Fibroblast of lung (primary cell): Measurements from ENCODE around the gene BUD13. TPM values are rescaled to one million over a fixed set of nuclear protein-coding genes. Genes with fewer than 3 reads are reported as not detected.

Source experiments
- DNase-seq, 2 donors: peaks; one replicate each; pipeline versions ENCODE4 v3.0.0 to v3.0.0-alpha.2; 2010; ENCODE audit warnings: low read depth in 2 of 2
- H2AFZ ChIP-seq: 2 replicates; pipeline ENCODE4 v1.5.1; 2012; ENCODE audit warnings: low read length, control low read depth, inconsistent platforms
- H3K27ac ChIP-seq: 2 replicates; pipeline ENCODE4 v1.5.1; 2011; ENCODE audit warnings: low read length, control low read depth; ENCODE audit not compliant: insufficient read depth
- H3K27me3 ChIP-seq: 2 replicates; pipeline ENCODE4 v1.5.1; 2011; ENCODE audit warnings: mild to moderate bottlenecking, low read length; ENCODE audit not compliant: control insufficient read depth, insufficient read depth
- H3K36me3 ChIP-seq: 2 replicates; pipeline ENCODE4 v1.5.1; 2011; ENCODE audit warnings: low read length; ENCODE audit not compliant: control insufficient read depth, insufficient read depth
- H3K4me1 ChIP-seq: 2 replicates; pipeline ENCODE4 v1.5.1; 2011; ENCODE audit warnings: low read length; ENCODE audit not compliant: control insufficient read depth, insufficient read depth; ENCODE audit errors: extremely low read depth
- H3K4me2 ChIP-seq: 2 replicates; pipeline ENCODE4 v1.5.1; 2011; ENCODE audit warnings: low read length, control low read depth; ENCODE audit not compliant: insufficient read depth; ENCODE audit errors: extremely low read depth
- H3K4me3 ChIP-seq, 4 experiments: fragments of 200-600 bp in 1 of 4; sonication (generic) in 1 of 4; replicated peaks in 1 of 4; 2 replicates each; pipeline ENCODE4 v1.5.1; 2011 to 2016; ENCODE audit warnings: low read length in 4 of 4, low read depth in 3 of 4, mild to moderate bottlenecking in 3 of 4, control low read depth in 2 of 4, inconsistent platforms in 1 of 4, mixed read lengths in 1 of 4; ENCODE audit not compliant: insufficient read depth in 1 of 4; ENCODE audit errors: control extremely low read depth in 1 of 4
- H3K79me2 ChIP-seq: 2 replicates; pipeline ENCODE4 v1.5.1; 2012; ENCODE audit warnings: mild to moderate bottlenecking, low read length, inconsistent platforms; ENCODE audit not compliant: control insufficient read depth, insufficient read depth
- H3K9ac ChIP-seq: 2 replicates; pipeline ENCODE4 v1.5.1; 2011; ENCODE audit warnings: mild to moderate bottlenecking, low read length, control low read depth; ENCODE audit not compliant: insufficient read depth
- H3K9me3 ChIP-seq: 2 replicates; pipeline ENCODE4 v1.5.1; 2012; ENCODE audit warnings: low read depth, low read length; ENCODE audit not compliant: control insufficient read depth, insufficient read depth
- H4K20me1 ChIP-seq: 2 replicates; pipeline ENCODE4 v1.5.1; 2011; ENCODE audit warnings: low read length; ENCODE audit not compliant: control insufficient read depth, insufficient read depth; ENCODE audit errors: extremely low read depth
- CTCF ChIP-seq, 2 donors: IDR thresholded peaks in 1 of 2; conservative IDR thresholded peaks in 1 of 2; 1 replicate in 1 of 2; 2 replicates in 1 of 2; pipeline ENCODE4 v1.5.1; 2011 to 2012; ENCODE audit warnings: low read length in 2 of 2, control low read depth in 1 of 2, inconsistent platforms in 1 of 2, low read depth in 1 of 2, mild to moderate bottlenecking in 1 of 2
- EZH2 ChIP-seq: IDR thresholded peaks from 2 replicates; pipeline ENCODE4 v1.5.1; 2012; ENCODE audit warnings: low read length, control low read depth, mild to moderate bottlenecking; ENCODE audit errors: missing control alignments
- polyA plus RNA-seq, 2 donors: library from polyadenylated mRNA; depleted of rRNA in 1 of 2; stranded (reverse) in 1 of 2; unstranded in 1 of 2; fragments of >200 nt; gene quantifications; 2 replicates each; pipeline ENCODE4 v1.2.1, GENCODE V29; 2011 to 2012; ENCODE audit warnings: missing spikeins in 1 of 2
- total RNA-seq: library from RNA; depleted of rRNA; stranded (reverse); fragments of >200 nt; gene quantifications from 2 replicates; pipeline ENCODE4 v1.2.1, GENCODE V29; 2014

BUD13 gene
- total and polyA plus RNA-seq, 2 donors (not counting 1 experiment from before 2014, with no cell fraction given): 12.7 to 13.0 TPM

- Histone ChIP-seq H3K4me2 (no peak overlapping the region), H3K27me3 (peaks cover 4% of the 10 kb centered on the region), H3K27ac (no peak overlapping the region), H4K20me1 (no peaks in the 10 kb centered on the region), H3K4me3 (no peak overlapping the region), H3K79me2 (no peaks in the 10 kb centered on the region), H3K36me3 (no peaks in the 10 kb centered on the region), H2AFZ (no peak overlapping the region), H3K9ac (no peak overlapping the region), H3K4me1 (no peaks in the 10 kb centered on the region), H3K9me3 (no peaks in the 10 kb centered on the region)
- TF ChIP-seq CTCF (conservative IDR thresholded peaks at IDR 0.05 in 1 of 2, IDR thresholded peaks at IDR 0.05 in 1 of 2; ENCODE audit: low read depth in 1 of 2, low read length in 2 of 2): no peak
- TF ChIP-seq EZH2: no peak
- no peak for DNase-seq
Measured at GRCh38 chr11:116700586-116701220, 72.1 kb downstream of the BUD13 start.

Other genes starting within 250 kb of the BUD13 start
- gene ZPR1, start 15.0 kb upstream of the BUD13 start, total RNA-seq: 28.4 and 30.8 TPM in 2 replicates
- gene ZPR1, start 15.0 kb upstream of the BUD13 start, polyA plus RNA-seq: 56.4 and 65.3 TPM in 2 replicates
- not detected in 2 replicates for gene APOA5, start 18.9 kb upstream of the BUD13 start, total RNA-seq
- not detected in 2 replicates for gene APOA5, start 18.9 kb upstream of the BUD13 start, polyA plus RNA-seq
- not detected in 2 replicates for gene APOA4, start 50.3 kb upstream of the BUD13 start, total RNA-seq
- gene APOA4, start 50.3 kb upstream of the BUD13 start, polyA plus RNA-seq: not detected in 2 replicates
- not detected in 2 replicates for gene APOC3, start 56.9 kb upstream of the BUD13 start, total RNA-seq
- gene APOC3, start 56.9 kb upstream of the BUD13 start, polyA plus RNA-seq: not detected in 2 replicates
- 0.26 TPM in 1 of 2 replicates, not detected in the other for gene APOA1, start 64.6 kb upstream of the BUD13 start, total RNA-seq
- 0.05 TPM in 1 of 2 replicates, not detected in the other for gene APOA1, start 64.6 kb upstream of the BUD13 start, polyA plus RNA-seq